ENCODE data around the gene PCSK6. TPM values are rescaled to one million over a fixed set of nuclear protein-coding genes. Genes with fewer than 3 reads are reported as not detected.

The PCSK6 gene
- total and polyA plus RNA-seq, 2 of the 8 experiments (the other 6 are each of a cell fraction or from before 2014, with no cell fraction given) = 1.9 to 4.0 TPM

DNA sequence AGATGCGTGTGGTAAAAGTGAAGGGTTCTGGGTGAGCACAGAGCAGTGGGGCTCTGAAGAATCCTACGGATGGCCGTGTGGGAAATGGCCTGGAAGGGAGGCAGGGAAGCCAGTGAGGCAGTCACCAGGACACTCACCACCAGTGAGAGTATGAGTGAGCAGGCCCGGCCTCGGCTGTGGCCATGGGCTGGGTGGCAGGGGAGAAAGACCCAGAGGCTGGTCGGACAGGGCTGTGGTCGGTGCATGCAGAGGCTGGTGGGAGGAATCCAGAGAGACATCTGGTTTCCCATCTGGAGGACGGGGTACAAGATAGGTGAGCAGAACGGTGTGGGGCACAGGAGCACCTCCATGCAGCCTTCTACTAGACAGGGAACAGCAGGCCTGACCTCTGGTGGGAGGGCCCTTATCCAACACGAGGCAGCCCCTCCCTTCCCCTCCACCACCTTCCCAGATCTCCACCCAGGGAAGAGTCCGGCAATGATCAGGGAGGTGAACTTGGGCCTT lies 10.1 kb downstream of the PCSK6 start:
- CTCF ChIA-PET (ENCODE audit: partially characterized antibody) = interaction anchor here (0.6 to 1.5 kb wide), 3 partner anchors 12 to 175 kb away, joined by 3 to 5 read pairs (median 4); no protein-coding TSS in a partner anchor
- TF ChIP-seq TEAD4 (IDR thresholded peaks at IDR 0.05; ENCODE audit: low read depth, low read length) = no peak
- TF ChIP-seq KDM1A (IDR thresholded peaks at IDR 0.05; ENCODE audit: borderline replicate concordance, low read length) = no peak
- no peak for TF ChIP-seq ATF3 (IDR thresholded peaks at IDR 0.05; ENCODE audit: insufficient read depth, low read depth, low read length)
- TF ChIP-seq SIRT6 (IDR thresholded peaks at IDR 0.05; ENCODE audit: low read length) = no peak
- TF ChIP-seq GABPA (IDR thresholded peaks at IDR 0.05; ENCODE audit: borderline replicate concordance, insufficient read depth, low read length) = no peak
- no peak for TF ChIP-seq EP300 (IDR thresholded peaks at IDR 0.05; ENCODE audit: borderline replicate concordance in 1 of 2, low read depth in 2 of 2, low read length in 2 of 2)
- TF ChIP-seq EGR1 (IDR thresholded peaks at IDR 0.05; ENCODE audit: borderline replicate concordance, low read depth, low read length) = no peak
- no peak for TF ChIP-seq TAF1 (IDR thresholded peaks at IDR 0.05; ENCODE audit: low read depth, low read length)
- TF ChIP-seq HDAC6 (IDR thresholded peaks at IDR 0.05; ENCODE audit: low read depth, low read length) = no peak
- TF ChIP-seq CTBP2 (IDR thresholded peaks at IDR 0.05; ENCODE audit: borderline replicate concordance, insufficient read depth, insufficient read length, low read length) = no peak
- TF ChIP-seq BACH1 (IDR thresholded peaks at IDR 0.05; ENCODE audit: low read length) = no peak
- no peak for TF ChIP-seq MAFK (IDR thresholded peaks at IDR 0.05; ENCODE audit: low read depth, low read length)
- H2BK12ac ChIP-seq (ENCODE audit: low read depth, low read length) = no peak overlapping the region
- no peaks in the 10 kb centered on the region for H3K36me3 ChIP-seq (ENCODE audit: control insufficient read depth in 2 of 4, insufficient read depth in 4 of 4, low read length in 3 of 4)
- no peaks in the 10 kb centered on the region for H4K20me1 ChIP-seq (replicated peaks in 1 of 2; ENCODE audit: control insufficient read depth in 1 of 2, insufficient read depth in 2 of 2, low read length in 2 of 2)
- no peak overlapping the region for H3K23ac ChIP-seq (ENCODE audit: insufficient read length)
- no peaks in the 10 kb centered on the region; a peak in 1 of 7 replicates for H3K27me3 ChIP-seq (replicated peaks in 1 of 4; ENCODE audit: control insufficient read depth in 3 of 4, extremely low read depth in 1 of 4, insufficient read depth in 3 of 4, low read length in 3 of 4)
- H2AK5ac ChIP-seq (ENCODE audit: low read depth, low read length) = no peak overlapping the region
- no peak overlapping the region for H2BK20ac ChIP-seq (ENCODE audit: low read length)
- POLR2A ChIA-PET (ENCODE audit: partially characterized antibody) = no interaction called here
- H3K9ac ChIP-seq (replicated peaks in 1 of 4; ENCODE audit: extremely low read depth in 1 of 4, low read depth in 3 of 4, low read length in 3 of 4) = no peak overlapping the region
- no peak overlapping the region for H2BK5ac ChIP-seq (ENCODE audit: low read depth, low read length)
- H3K79me2 ChIP-seq (ENCODE audit: control insufficient read depth in 1 of 2, insufficient read depth in 2 of 2, low read length in 2 of 2) = no peaks in the 10 kb centered on the region
- 88% methylated on average over 11 of the region's 11 CpGs; no CpG with 5 or more reads in 1 of the 2 experiments for WGBS, 2 experiments (ENCODE audit: extremely low coverage in 1 of 2, insufficient coverage in 1 of 2, insufficient read length in 1 of 2, insufficient replicate concordance in 2 of 2, low coverage in 1 of 2, low lambda C conversion rate in 2 of 2, missing lambda C conversion rate in 1 of 2)
- no peak overlapping the region for H3K4ac ChIP-seq (replicated peaks; ENCODE audit: insufficient read length, low read depth, low read length)
- H4K91ac ChIP-seq (replicated peaks; ENCODE audit: insufficient read length, low read length) = no peak overlapping the region
- no peak overlapping the region for H3K4me2 ChIP-seq (ENCODE audit: insufficient read depth in 1 of 2, low read depth in 2 of 2, low read length in 2 of 2)
- H3K18ac ChIP-seq (ENCODE audit: extremely low read depth, low read length) = no peak overlapping the region
- no peak overlapping the region for H3K14ac ChIP-seq (ENCODE audit: insufficient read length)
- H4K5ac ChIP-seq (ENCODE audit: insufficient read length, low read depth, low read length) = no peak overlapping the region
- H3K27ac ChIP-seq (ENCODE audit: low read depth, low read length) = no peak overlapping the region
- H3K9me3 ChIP-seq (ENCODE audit: insufficient read depth in 2 of 2, low read depth in 1 of 2, low read length in 1 of 2) = no peaks in the 10 kb centered on the region
- DNase-seq (ENCODE audit: low read depth in 1 of 2, low spot score in 2 of 2) = no peak
- H3K4me3 ChIP-seq (ENCODE audit: extremely low read depth in 1 of 4, insufficient read depth in 2 of 4, low read depth in 3 of 4, low read length in 4 of 4) = no peak overlapping the region
- no peak overlapping the region for H3K56ac ChIP-seq (replicated peaks; ENCODE audit: insufficient read length, low read depth, low read length)
- H4K8ac ChIP-seq (ENCODE audit: extremely low read depth, insufficient read depth, low read length) = no peak overlapping the region
- FAIRE-seq = no peak
- peaks cover 0 to 6% (median 0%) of the 10 kb centered on the region in 4 experiments; a peak in 3 of 7 replicates for H3K4me1 ChIP-seq (replicated peaks in 1 of 4; ENCODE audit: control insufficient read depth in 3 of 4, insufficient read depth in 4 of 4, low read length in 3 of 4)
- H3K79me1 ChIP-seq (ENCODE audit: low read depth, low read length) = no peaks in the 10 kb centered on the region
- H2BK120ac ChIP-seq (replicated peaks; ENCODE audit: low read depth, low read length) = no peak overlapping the region
- no peak overlapping the region for H2BK15ac ChIP-seq (ENCODE audit: low read length)
- H2AFZ ChIP-seq (ENCODE audit: low read length) = no peak overlapping the region
- no peaks in the 10 kb centered on the region for H3K23me2 ChIP-seq (ENCODE audit: low read depth, low read length)

All from H1 (cell line).